ENCODE measurements around the gene MSI2.

The MSI2 gene

DNA sequence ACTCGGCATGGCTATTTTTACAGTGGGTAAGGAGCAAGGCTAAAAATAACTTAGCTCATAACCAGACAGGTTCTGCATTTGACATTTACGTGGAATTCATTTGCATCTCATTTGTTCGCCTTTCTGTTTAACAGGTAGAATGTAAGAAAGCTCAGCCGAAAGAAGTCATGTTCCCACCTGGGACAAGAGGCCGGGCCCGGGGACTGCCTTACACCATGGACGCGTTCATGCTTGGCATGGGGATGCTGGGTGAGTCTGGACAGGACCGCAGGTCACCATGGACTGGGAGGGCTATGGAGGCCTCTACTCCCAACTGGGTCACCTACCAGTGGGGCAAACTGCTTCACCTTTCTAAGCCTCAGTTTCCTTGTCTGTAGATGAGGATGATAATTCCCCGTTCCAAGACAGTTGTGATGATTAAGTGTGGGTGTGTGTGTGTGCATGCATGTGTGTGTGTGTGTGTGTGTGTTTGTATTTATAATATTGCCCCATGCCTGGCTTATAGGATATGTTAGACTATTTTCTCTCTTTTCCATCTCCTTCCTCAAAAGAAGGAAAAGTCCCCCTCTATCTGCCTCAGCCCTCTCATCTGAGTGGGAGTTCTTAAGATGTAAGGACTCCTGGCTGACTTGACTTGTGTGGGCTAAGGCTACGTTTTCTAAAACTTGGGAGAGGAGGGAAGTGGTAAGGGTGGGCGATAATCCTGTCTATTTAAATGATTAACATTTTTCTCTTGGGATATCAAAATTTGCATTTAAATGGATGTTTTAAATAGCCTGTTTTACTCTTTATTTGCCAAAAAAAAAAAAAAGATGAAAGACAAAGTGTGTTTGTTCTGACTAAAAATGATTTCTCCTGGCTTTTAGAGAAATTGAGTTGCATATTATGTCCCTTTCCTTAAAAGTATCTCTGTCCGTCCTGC is 359.8 kb downstream of the MSI2 start:
- WGBS, 2 donors (ENCODE audit: extremely low coverage in 2 of 2, insufficient read length in 2 of 2, insufficient replicate concordance in 1 of 2), result no CpG with 5 or more reads among the region's 13 CpGs
- H2AK5ac ChIP-seq (ENCODE audit: low read depth, low read length), result no peak overlapping the region
- no peak overlapping the region for H3K4ac ChIP-seq (ENCODE audit: low read length)
- H3K27ac ChIP-seq (replicated peaks; ENCODE audit: low read length), result no peak overlapping the region
- H2BK5ac ChIP-seq (ENCODE audit: low read length), result no peak overlapping the region
- DNase-seq (ENCODE audit: low spot score), result no peak
- no peak overlapping the region for H4K91ac ChIP-seq (ENCODE audit: low read depth, low read length, poor library complexity)
- no peak overlapping the region for H3K18ac ChIP-seq (ENCODE audit: low read length)
- H3K23ac ChIP-seq (ENCODE audit: low read depth, low read length, poor library complexity), result no peak overlapping the region
- no peak overlapping the region for H2BK120ac ChIP-seq (ENCODE audit: low read depth, low read length)
- peaks cover 3 to 21% of the 10 kb centered on the region in 2 donors for H3K9me3 ChIP-seq (replicated peaks in 1 of 2; ENCODE audit: control insufficient read depth in 2 of 2, insufficient read depth in 1 of 2, low read depth in 1 of 2, low read length in 2 of 2)
- H3K9ac ChIP-seq (ENCODE audit: low read depth, low read length, poor library complexity), result no peak overlapping the region
- H4K8ac ChIP-seq (ENCODE audit: low read depth, low read length), result no peak overlapping the region
- H3K4me1 ChIP-seq (ENCODE audit: control insufficient read depth in 2 of 2, insufficient read depth in 1 of 2, low read depth in 1 of 2, low read length in 2 of 2), result peaks cover 3 to 8% of the 10 kb centered on the region in 2 donors
- no peak overlapping the region for H2BK15ac ChIP-seq (ENCODE audit: low read length)
- H3K27me3 ChIP-seq (ENCODE audit: control insufficient read depth in 3 of 3, insufficient read depth in 3 of 3, low read depth in 1 of 3, low read length in 3 of 3), result no peaks in the 10 kb centered on the region
- peaks cover 13 to 45% of the 10 kb centered on the region in 2 donors for H3K36me3 ChIP-seq (replicated peaks in 1 of 2; ENCODE audit: control insufficient read depth in 2 of 2, insufficient read depth in 2 of 2, low read length in 2 of 2)
- no peak overlapping the region for H3K4me3 ChIP-seq (ENCODE audit: low read length in 2 of 2)
- H2AFZ ChIP-seq (ENCODE audit: low read length), result no peak overlapping the region
- H2BK12ac ChIP-seq (ENCODE audit: low read length), result no peak overlapping the region
- H3K79me1 ChIP-seq (ENCODE audit: low read depth, low read length), result no peaks in the 10 kb centered on the region
- no peak overlapping the region for H3K4me2 ChIP-seq (ENCODE audit: insufficient read depth, low read length, poor library complexity, severe bottlenecking)
- no peak overlapping the region for H3K14ac ChIP-seq (ENCODE audit: low read length)

- H3K4ac ChIP-seq (ENCODE audit: low read length), result no peak overlapping the region
- peaks cover 3 to 21% of the 10 kb centered on the region in 2 donors for H3K9me3 ChIP-seq (replicated peaks in 1 of 2; ENCODE audit: control insufficient read depth in 2 of 2, insufficient read depth in 1 of 2, low read depth in 1 of 2, low read length in 2 of 2)
- no peak overlapping the region for H2AK5ac ChIP-seq (ENCODE audit: low read depth, low read length)
Measured at GRCh38 chr17:57617218-57617617, 360.9 kb downstream of the MSI2 start.

GRCh38 chr17:57619061-57619937 is 363.0 kb downstream of the MSI2 start:
- H3K27me3 ChIP-seq (ENCODE audit: control insufficient read depth in 3 of 3, insufficient read depth in 3 of 3, low read depth in 1 of 3, low read length in 3 of 3), result no peaks in the 10 kb centered on the region
- peaks cover 13 to 50% of the 10 kb centered on the region in 2 donors for H3K36me3 ChIP-seq (replicated peaks in 1 of 2; ENCODE audit: control insufficient read depth in 2 of 2, insufficient read depth in 2 of 2, low read length in 2 of 2)
- H3K27ac ChIP-seq (replicated peaks; ENCODE audit: low read length), result no peak overlapping the region
- DNase-seq (ENCODE audit: low spot score), result no peak
- H3K14ac ChIP-seq (ENCODE audit: low read length), result no peak overlapping the region
- no peak overlapping the region for H3K18ac ChIP-seq (ENCODE audit: low read length)
- no peak overlapping the region for H2BK15ac ChIP-seq (ENCODE audit: low read length)
- H2AK5ac ChIP-seq (ENCODE audit: low read depth, low read length), result no peak overlapping the region
- H3K9me3 ChIP-seq (replicated peaks in 1 of 2; ENCODE audit: control insufficient read depth in 2 of 2, insufficient read depth in 1 of 2, low read depth in 1 of 2, low read length in 2 of 2), result peaks cover 3 to 21% of the 10 kb centered on the region in 2 donors
- no peak overlapping the region for H2BK5ac ChIP-seq (ENCODE audit: low read length)
- H4K91ac ChIP-seq (ENCODE audit: low read depth, low read length, poor library complexity), result no peak overlapping the region
- H3K23ac ChIP-seq (ENCODE audit: low read depth, low read length, poor library complexity), result no peak overlapping the region
- H3K4me2 ChIP-seq (ENCODE audit: insufficient read depth, low read length, poor library complexity, severe bottlenecking), result no peak overlapping the region
- H2BK12ac ChIP-seq (ENCODE audit: low read length), result no peak overlapping the region
- no peak overlapping the region for H2BK120ac ChIP-seq (ENCODE audit: low read depth, low read length)
- no peak overlapping the region for H2AFZ ChIP-seq (ENCODE audit: low read length)
- H3K4me3 ChIP-seq (ENCODE audit: low read length in 2 of 2), result no peak overlapping the region
- peak overlapping the region; percentile 68 for H3K9ac ChIP-seq (ENCODE audit: low read depth, low read length, poor library complexity)
- peak overlapping the region; percentile 84 for H4K8ac ChIP-seq (ENCODE audit: low read depth, low read length)
- WGBS, 2 donors (ENCODE audit: extremely low coverage in 2 of 2, insufficient read length in 2 of 2, insufficient replicate concordance in 1 of 2), result no CpG with 5 or more reads among the region's 19 CpGs
- H3K4ac ChIP-seq (ENCODE audit: low read length), result no peak overlapping the region
- peaks cover 4 to 7% of the 10 kb centered on the region in 2 donors for H3K4me1 ChIP-seq (ENCODE audit: control insufficient read depth in 2 of 2, insufficient read depth in 1 of 2, low read depth in 1 of 2, low read length in 2 of 2)
- H3K79me1 ChIP-seq (ENCODE audit: low read depth, low read length), result no peaks in the 10 kb centered on the region

More at GRCh38 chr17:57617218-57617617, 360.9 kb downstream of the MSI2 start:
- no peak overlapping the region for H3K23ac ChIP-seq (ENCODE audit: low read depth, low read length, poor library complexity)
- DNase-seq (ENCODE audit: low spot score), result no peak
- H2AFZ ChIP-seq (ENCODE audit: low read length), result no peak overlapping the region
- H2BK12ac ChIP-seq (ENCODE audit: low read length), result no peak overlapping the region
- H3K4me3 ChIP-seq (ENCODE audit: low read length in 2 of 2), result no peak overlapping the region
- no peaks in the 10 kb centered on the region for H3K79me1 ChIP-seq (ENCODE audit: low read depth, low read length)
- H3K27me3 ChIP-seq (ENCODE audit: control insufficient read depth in 3 of 3, insufficient read depth in 3 of 3, low read depth in 1 of 3, low read length in 3 of 3), result no peaks in the 10 kb centered on the region
- no peak overlapping the region for H4K8ac ChIP-seq (ENCODE audit: low read depth, low read length)
- peaks cover 13 to 45% of the 10 kb centered on the region in 2 donors for H3K36me3 ChIP-seq (replicated peaks in 1 of 2; ENCODE audit: control insufficient read depth in 2 of 2, insufficient read depth in 2 of 2, low read length in 2 of 2)
- no peak overlapping the region for H4K91ac ChIP-seq (ENCODE audit: low read depth, low read length, poor library complexity)
- no peak overlapping the region for H2BK15ac ChIP-seq (ENCODE audit: low read length)
- no peak overlapping the region for H2BK120ac ChIP-seq (ENCODE audit: low read depth, low read length)
- H3K14ac ChIP-seq (ENCODE audit: low read length), result no peak overlapping the region
- H3K27ac ChIP-seq (replicated peaks; ENCODE audit: low read length), result no peak overlapping the region
- H3K9ac ChIP-seq (ENCODE audit: low read depth, low read length, poor library complexity), result no peak overlapping the region
- H3K18ac ChIP-seq (ENCODE audit: low read length), result no peak overlapping the region
- H2BK5ac ChIP-seq (ENCODE audit: low read length), result no peak overlapping the region
- no peak overlapping the region for H3K4me2 ChIP-seq (ENCODE audit: insufficient read depth, low read length, poor library complexity, severe bottlenecking)
- peaks cover 2 to 3% of the 10 kb centered on the region in 2 donors for H3K4me1 ChIP-seq (ENCODE audit: control insufficient read depth in 2 of 2, insufficient read depth in 1 of 2, low read depth in 1 of 2, low read length in 2 of 2)

DNA sequence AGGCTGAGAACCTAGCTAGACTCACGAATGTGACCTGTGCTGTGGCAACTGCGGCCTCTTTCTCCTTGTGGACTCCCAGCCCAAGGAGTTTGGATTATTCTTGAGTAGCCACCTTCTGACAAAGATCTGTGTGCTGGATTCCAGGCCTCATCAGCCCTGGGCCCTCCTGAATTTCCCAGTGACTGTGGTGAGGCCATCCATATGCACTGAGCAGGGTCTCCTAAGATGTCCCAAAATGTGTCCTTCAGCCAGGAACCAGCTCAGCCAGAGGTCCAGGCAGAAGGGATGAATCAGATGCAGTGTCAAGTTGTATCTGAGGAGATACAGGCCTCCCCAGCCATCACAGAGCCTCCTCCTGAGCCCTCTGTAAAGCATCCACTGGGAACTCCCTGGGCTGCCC is 364.3 kb downstream of the MSI2 start:
- peaks cover 3 to 21% of the 10 kb centered on the region in 2 donors for H3K9me3 ChIP-seq (replicated peaks in 1 of 2; ENCODE audit: control insufficient read depth in 2 of 2, insufficient read depth in 1 of 2, low read depth in 1 of 2, low read length in 2 of 2)
- no peaks in the 10 kb centered on the region for H3K27me3 ChIP-seq (ENCODE audit: control insufficient read depth in 3 of 3, insufficient read depth in 3 of 3, low read depth in 1 of 3, low read length in 3 of 3)
- no peak overlapping the region for H2BK12ac ChIP-seq (ENCODE audit: low read length)
- no peak overlapping the region for H2BK15ac ChIP-seq (ENCODE audit: low read length)
- no peak overlapping the region for H3K14ac ChIP-seq (ENCODE audit: low read length)
- no peak overlapping the region for H4K91ac ChIP-seq (ENCODE audit: low read depth, low read length, poor library complexity)
- H2BK5ac ChIP-seq (ENCODE audit: low read length), result no peak overlapping the region
- H3K4me2 ChIP-seq (ENCODE audit: insufficient read depth, low read length, poor library complexity, severe bottlenecking), result no peak overlapping the region
- H2AK5ac ChIP-seq (ENCODE audit: low read depth, low read length), result no peak overlapping the region
- no peak overlapping the region for H3K9ac ChIP-seq (ENCODE audit: low read depth, low read length, poor library complexity)
- H3K4me3 ChIP-seq (ENCODE audit: low read length in 2 of 2), result no peak overlapping the region
- peaks cover 9 to 14% of the 10 kb centered on the region in 2 donors for H3K4me1 ChIP-seq (ENCODE audit: control insufficient read depth in 2 of 2, insufficient read depth in 1 of 2, low read depth in 1 of 2, low read length in 2 of 2)
- no peak overlapping the region for H3K18ac ChIP-seq (ENCODE audit: low read length)
- H3K79me1 ChIP-seq (ENCODE audit: low read depth, low read length), result no peaks in the 10 kb centered on the region
- no peak overlapping the region for H2AFZ ChIP-seq (ENCODE audit: low read length)
- H2BK120ac ChIP-seq (ENCODE audit: low read depth, low read length), result no peak overlapping the region
- H3K36me3 ChIP-seq (replicated peaks in 1 of 2; ENCODE audit: control insufficient read depth in 2 of 2, insufficient read depth in 2 of 2, low read length in 2 of 2), result peaks cover 15 to 53% of the 10 kb centered on the region in 2 donors
- no CpG with 5 or more reads among the region's 2 CpGs for WGBS, 2 donors (ENCODE audit: extremely low coverage in 2 of 2, insufficient read length in 2 of 2, insufficient replicate concordance in 1 of 2)
- H4K8ac ChIP-seq (ENCODE audit: low read depth, low read length), result no peak overlapping the region
- no peak for DNase-seq (ENCODE audit: low spot score)
- no peak overlapping the region for H3K23ac ChIP-seq (ENCODE audit: low read depth, low read length, poor library complexity)
- no peak overlapping the region for H3K27ac ChIP-seq (replicated peaks; ENCODE audit: low read length)
- H3K4ac ChIP-seq (ENCODE audit: low read length), result no peak overlapping the region

Data from neuronal stem cell (in vitro differentiated cells).